HL-60/S4 treated with phorbol 12-myristate 13-acetate at 8.2 ng/mL for 4 days and 3 days (cell line): ENCODE results near the gene GUCY1B1.

Experiments
- in situ Hi-C: fragments of 300-500 bp; cut with MboI; formaldehyde crosslinking; loops from 2 replicates; pipeline ENCODE4 v1.15.0; 2022; ENCODE audit warnings: low sequenced_read_pairs

The GUCY1B1 gene

GRCh38 chr4:155758481-155759371 lies at the start of gene GUCY1B1:
Gene GUCY1B1, plus strand, starts transcription at chr4:155759021. Its CDS starts 120 bp downstream, at chr4:155759141.
- in situ Hi-C loops, result no loop called here

- in situ Hi-C loops, result no loop called here
Observed at GRCh38 chr4:155709918-155710317, 48.9 kb upstream of the GUCY1B1 start.

- in situ Hi-C loops, result no loop called here
Observed at GRCh38 chr4:155711556-155711955, 47.3 kb upstream of the GUCY1B1 start.

- in situ Hi-C loops, result no loop called here
Observed at GRCh38 chr4:155712846-155713245, 46.0 kb upstream of the GUCY1B1 start.

- in situ Hi-C loops, result no loop called here
Observed at GRCh38 chr4:155713911-155714310, 44.9 kb upstream of the GUCY1B1 start.

- in situ Hi-C loops, result no loop called here
Observed at GRCh38 chr4:155722336-155722735, 36.5 kb upstream of the GUCY1B1 start.

- in situ Hi-C loops, result no loop called here
Observed at GRCh38 chr4:155722816-155723499, 35.9 kb upstream of the GUCY1B1 start.

GRCh38 chr4:155724731-155725130 lies 34.1 kb upstream of the GUCY1B1 start:
- in situ Hi-C loops, result no loop called here

- in situ Hi-C loops, result no loop called here
Observed at GRCh38 chr4:155734065-155734464, 24.8 kb upstream of the GUCY1B1 start.

- in situ Hi-C loops, result no loop called here
Observed at GRCh38 chr4:155734951-155735350, 23.9 kb upstream of the GUCY1B1 start.

- in situ Hi-C loops, result no loop called here
Observed at GRCh38 chr4:155735496-155735895, 23.3 kb upstream of the GUCY1B1 start.

- in situ Hi-C loops, result no loop called here
Observed at GRCh38 chr4:155738548-155738947, 20.3 kb upstream of the GUCY1B1 start.

- in situ Hi-C loops, result no loop called here
Observed at GRCh38 chr4:155741546-155741945, 17.3 kb upstream of the GUCY1B1 start.

- in situ Hi-C loops, result no loop called here
Observed at GRCh38 chr4:155742310-155743015, 16.4 kb upstream of the GUCY1B1 start.

GRCh38 chr4:155745984-155746383 lies 12.8 kb upstream of the GUCY1B1 start:
- in situ Hi-C loops, result no loop called here

GRCh38 chr4:155748039-155748438 lies 10.8 kb upstream of the GUCY1B1 start:
- in situ Hi-C loops, result no loop called here

- in situ Hi-C loops, result no loop called here
Observed at GRCh38 chr4:155749041-155749440, 9.8 kb upstream of the GUCY1B1 start.

- in situ Hi-C loops, result no loop called here
Observed at GRCh38 chr4:155751569-155751968, 7.3 kb upstream of the GUCY1B1 start.

GRCh38 chr4:155757745-155758265 lies 1.0 kb upstream of the GUCY1B1 start:
- in situ Hi-C loops, result no loop called here

- in situ Hi-C loops, result no loop called here
Observed at GRCh38 chr4:155759372-155760252, 791 bp downstream of the GUCY1B1 start.
